Subcutaneous adipose tissue (tissue), 4 donors: Measurements from ENCODE around the gene ACSL3. TPM values are rescaled to one million over a fixed set of nuclear protein-coding genes. Genes with fewer than 3 reads are reported as not detected.

Experiments used
- total RNA-seq, 4 donors: library from RNA; depleted of rRNA; stranded (reverse); fragments of >200 nt; gene quantifications; one replicate each; pipeline ENCODE4 v1.1.0, GENCODE V29; 2016
- TF ChIP-seq, protein P1 (sequence below): fragments of 450-650 bp; IDR thresholded peaks from one replicate; pipeline ENCODE4 v1.5.1; 2016; ENCODE audit warnings: low read depth, mild to moderate bottlenecking, control low read depth, antibody characterized with exemption, moderate library complexity

The ACSL3 gene
- total RNA-seq, 4 donors from 2014 or later: 40.1 to 81.8 (median 42.8) TPM

DNA sequence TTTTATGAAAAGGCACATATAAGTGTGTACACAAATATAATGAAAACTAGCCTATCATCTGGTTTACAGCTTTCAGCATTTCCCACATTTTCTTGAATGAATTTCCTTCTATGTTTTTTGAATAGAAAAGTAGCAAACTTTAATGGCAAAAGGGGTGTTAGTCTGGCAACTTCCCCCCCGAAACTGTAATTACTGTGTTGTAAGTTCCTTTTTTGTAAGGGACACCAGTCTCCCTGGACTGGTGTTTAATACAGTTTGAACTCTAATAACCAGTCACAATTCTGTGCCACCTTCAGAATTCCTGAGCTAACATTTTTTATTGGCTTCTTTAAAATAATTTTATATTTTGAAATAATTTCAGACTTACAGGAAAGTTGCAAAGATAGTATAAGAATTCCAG lies 94.2 kb downstream of the ACSL3 start:
- TF ChIP-seq, protein P1, sequence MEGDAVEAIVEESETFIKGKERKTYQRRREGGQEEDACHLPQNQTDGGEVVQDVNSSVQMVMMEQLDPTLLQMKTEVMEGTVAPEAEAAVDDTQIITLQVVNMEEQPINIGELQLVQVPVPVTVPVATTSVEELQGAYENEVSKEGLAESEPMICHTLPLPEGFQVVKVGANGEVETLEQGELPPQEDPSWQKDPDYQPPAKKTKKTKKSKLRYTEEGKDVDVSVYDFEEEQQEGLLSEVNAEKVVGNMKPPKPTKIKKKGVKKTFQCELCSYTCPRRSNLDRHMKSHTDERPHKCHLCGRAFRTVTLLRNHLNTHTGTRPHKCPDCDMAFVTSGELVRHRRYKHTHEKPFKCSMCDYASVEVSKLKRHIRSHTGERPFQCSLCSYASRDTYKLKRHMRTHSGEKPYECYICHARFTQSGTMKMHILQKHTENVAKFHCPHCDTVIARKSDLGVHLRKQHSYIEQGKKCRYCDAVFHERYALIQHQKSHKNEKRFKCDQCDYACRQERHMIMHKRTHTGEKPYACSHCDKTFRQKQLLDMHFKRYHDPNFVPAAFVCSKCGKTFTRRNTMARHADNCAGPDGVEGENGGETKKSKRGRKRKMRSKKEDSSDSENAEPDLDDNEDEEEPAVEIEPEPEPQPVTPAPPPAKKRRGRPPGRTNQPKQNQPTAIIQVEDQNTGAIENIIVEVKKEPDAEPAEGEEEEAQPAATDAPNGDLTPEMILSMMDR: no peak

DNA sequence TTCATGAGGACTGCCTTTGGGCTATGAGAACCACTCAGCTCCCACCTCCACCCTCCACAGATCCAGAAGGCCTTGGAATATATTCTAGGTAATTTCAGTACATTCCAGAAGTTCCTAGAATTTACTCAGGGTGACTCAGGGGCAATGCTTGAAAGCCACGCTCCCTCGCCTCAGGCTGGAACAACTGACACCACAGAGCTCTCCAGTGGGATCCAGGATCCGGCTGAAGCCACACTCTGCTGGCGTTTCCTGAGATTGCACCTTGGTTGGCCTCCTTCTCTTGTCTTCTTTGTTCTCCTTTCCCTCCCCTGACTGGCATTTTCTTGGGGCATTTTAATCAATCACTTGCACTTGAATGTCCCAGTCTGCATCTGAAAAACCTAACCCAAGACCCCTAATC lies 98.5 kb downstream of the ACSL3 start:
- TF ChIP-seq, protein P1: no peak

DNA sequence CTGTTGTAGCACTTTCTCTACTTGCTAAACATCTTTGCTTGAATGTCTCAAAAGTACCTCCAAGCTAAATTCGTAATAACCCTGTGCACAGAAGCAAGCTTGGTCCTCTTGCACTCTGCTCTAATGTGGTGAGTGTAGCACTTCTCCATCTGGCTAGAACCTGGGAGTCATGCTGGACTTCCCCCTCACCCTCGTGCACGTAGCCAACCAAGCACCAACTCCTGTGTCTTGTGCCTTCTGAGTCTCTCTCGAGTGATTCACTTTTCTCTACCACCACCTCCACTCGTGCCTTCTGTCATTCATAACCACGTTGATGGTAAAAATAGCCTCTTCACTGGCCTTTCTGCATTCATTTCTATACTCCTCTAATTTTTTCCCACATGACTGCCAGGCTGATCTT lies 99.3 kb downstream of the ACSL3 start:
- TF ChIP-seq, protein P1: no peak

DNA sequence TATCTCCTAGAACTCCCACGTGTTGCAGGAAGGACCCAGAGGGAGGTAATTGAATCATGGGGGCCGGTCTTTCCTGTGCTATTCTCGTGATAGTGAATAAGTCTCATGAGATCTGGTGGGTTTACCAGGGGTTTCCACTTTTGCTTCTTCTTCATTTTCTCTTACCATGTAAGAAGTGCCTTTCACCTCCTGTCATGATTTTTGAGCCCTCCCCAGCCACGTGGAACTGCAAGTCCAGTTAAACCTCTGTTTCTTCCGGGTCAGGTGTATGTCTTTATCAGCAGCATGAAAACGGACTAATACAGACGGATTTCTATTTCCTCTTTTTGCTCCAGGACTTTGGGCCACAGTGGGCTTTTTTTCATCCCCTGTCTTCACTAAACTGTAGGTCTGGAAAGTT lies 102.8 kb downstream of the ACSL3 start:
- TF ChIP-seq, protein P1: no peak

DNA sequence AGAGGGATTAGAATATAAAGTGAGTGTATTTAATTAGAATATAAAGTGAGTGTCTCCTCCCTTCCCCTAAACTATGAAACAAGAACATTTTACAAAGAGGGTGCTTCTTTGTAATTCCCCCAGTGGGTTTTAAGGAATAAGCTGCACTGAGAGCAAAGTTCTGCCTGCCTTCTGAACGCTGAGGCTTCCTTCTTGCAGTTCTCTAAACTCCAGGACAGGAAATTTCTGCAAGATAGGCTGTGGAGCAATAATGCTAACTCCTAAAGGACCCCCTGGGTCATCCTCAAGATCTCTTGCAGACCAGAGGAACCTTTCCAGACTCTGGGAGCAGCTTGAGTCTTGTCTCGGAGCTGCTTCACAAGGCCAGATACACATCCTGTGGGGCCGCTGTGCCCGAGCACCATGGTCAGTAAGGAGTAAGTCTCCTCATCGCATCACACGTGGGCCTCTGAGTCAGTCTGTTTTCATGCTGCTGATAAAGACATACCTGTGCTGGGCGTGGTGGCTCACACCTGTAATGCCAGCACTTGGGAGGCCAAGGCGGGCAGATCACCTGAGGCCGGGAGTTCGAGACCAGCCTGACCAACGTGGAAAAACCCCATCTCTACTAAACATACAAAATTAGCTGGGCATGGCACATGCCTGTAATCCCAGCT lies 103.7 kb downstream of the ACSL3 start:
- TF ChIP-seq, protein P1: no peak

DNA sequence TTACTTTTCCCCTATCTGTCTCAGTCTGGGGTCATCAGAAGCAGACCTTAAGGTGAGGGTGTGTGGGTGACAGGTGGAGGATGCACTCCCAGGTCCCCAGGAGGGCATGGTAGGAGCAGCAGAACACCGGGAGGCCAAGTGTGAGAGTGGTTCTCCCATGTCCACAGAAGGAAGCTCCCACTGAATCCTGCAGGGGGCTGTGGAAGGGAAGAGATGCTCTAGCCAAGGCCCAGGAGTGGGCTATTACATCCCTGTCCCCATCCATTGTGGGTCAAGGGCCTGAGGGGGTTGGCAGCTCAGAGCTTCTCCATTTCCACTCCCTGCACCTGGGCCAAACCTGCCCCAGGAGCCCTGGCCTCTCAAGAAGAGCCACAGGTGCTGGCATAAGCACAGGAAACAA lies 104.7 kb downstream of the ACSL3 start:
- TF ChIP-seq, protein P1: no peak

DNA sequence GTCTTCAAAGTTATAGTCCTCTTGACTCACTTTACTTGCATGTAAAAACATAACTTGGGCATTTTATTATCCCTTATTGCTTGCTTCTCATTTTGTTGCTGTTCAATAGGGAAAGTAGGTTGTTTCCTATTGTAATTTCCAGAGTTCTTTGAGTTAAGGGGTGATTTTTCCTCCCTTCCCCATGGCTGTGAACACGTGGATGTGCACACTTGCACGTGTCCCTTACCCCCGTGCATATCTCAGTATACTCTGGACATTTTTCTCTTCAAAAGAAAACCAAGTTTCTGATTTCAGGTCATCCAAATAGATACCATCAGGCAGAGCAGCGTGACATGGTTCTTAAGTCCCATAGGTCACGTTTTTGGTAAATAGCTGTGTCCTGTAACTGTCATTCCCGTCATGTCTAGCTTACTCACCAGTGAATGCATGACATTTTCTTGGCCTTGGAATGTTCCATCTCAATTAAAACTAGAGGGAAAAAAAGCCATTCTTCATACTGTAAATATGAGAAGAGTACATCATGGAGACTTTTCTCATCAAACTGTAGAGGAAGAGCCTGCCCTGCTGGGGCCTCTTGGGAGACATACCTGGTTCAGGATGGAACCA lies 107.8 kb downstream of the ACSL3 start:
- TF ChIP-seq, protein P1: no peak
